ENCODE results near the gene HASPIN. TPM values are rescaled to one million over a fixed set of nuclear protein-coding genes. Genes with fewer than 3 reads are reported as not detected.

HASPIN gene
- total and polyA plus RNA-seq, 9 of the 15 experiments (the other 6 are each of a cell fraction or from before 2014, with no cell fraction given), result 0.81 to 13.5 (median 9.9) TPM

- Histone ChIP-seq H4K20me1 (replicated peaks; ENCODE audit: control insufficient read depth, insufficient read depth, low read length) (no peaks in the 10 kb centered on the region), H2AFZ (ENCODE audit: low read depth, low read length) (peak overlapping the region; percentile 64; the same call in 1 of the 2 replicates), H3K9me3 (replicated peaks; ENCODE audit: control insufficient read depth, insufficient read depth, low read depth, low read length) (no peaks in the 10 kb centered on the region), H3K36me3 (ENCODE audit: control insufficient read depth, insufficient read depth, low read length) (no peaks in the 10 kb centered on the region), H3K4me3 (no peak overlapping the region), H3K4me2 (ENCODE audit: insufficient read depth, low read length) (no peak overlapping the region), H3K27ac (ENCODE audit: extremely low read depth, low read depth, low read length) (no peak overlapping the region), H3K9ac (ENCODE audit: insufficient read depth in 1 of 2, low read depth in 2 of 2, low read length in 2 of 2) (no peak overlapping the region), H3K79me2 (ENCODE audit: control insufficient read depth, insufficient read depth, low read length) (no peaks in the 10 kb centered on the region), H3K9me1 (ENCODE audit: control insufficient read depth, insufficient read depth, low read length) (peaks cover 2% of the 10 kb centered on the region), H3K27me3 (ENCODE audit: control insufficient read depth in 2 of 2, insufficient read depth in 2 of 2, low read length in 2 of 2) (peaks cover 0 to 16% of the 10 kb centered on the region in 2 experiments; a peak in 3 of 5 replicates), H3K4me1 (replicated peaks in 1 of 2; ENCODE audit: control insufficient read depth in 2 of 2, insufficient read depth in 2 of 2, low read length in 2 of 2) (peaks cover 0 to 25% of the 10 kb centered on the region in 2 experiments; a peak in 3 of 5 replicates)
- no peak for DNase-seq (ENCODE audit: extremely low read depth in 1 of 4, low spot score in 3 of 4)
- in situ Hi-C loops (cut with MboI), result no loop called here
- WGBS (ENCODE audit: insufficient coverage, low coverage, missing lambda C conversion rate), result 55% methylated on average over 17 of the region's 18 CpGs
- ChIA-PET CTCF (ENCODE audit: low intra/inter-chr PET ratio) (no interaction called here), POLR2A (no interaction called here)
- intact Hi-C loops (cut with micrococcal nuclease), result no loop called here
- BruUV-seq (replicated peaks), result no TSS peak
- no peak for ATAC-seq
- no peak for FAIRE-seq
- TF ChIP-seq ZFPM2 (CRISPR knock-in tag; IDR thresholded peaks at IDR 0.05), result no peak
- TF ChIP-seq RBBP5 (IDR thresholded peaks at IDR 0.05; ENCODE audit: borderline replicate concordance, insufficient read depth, low read length, poor library complexity, severe bottlenecking), result no peak
- no peak for TF ChIP-seq SMARCC2 (IDR thresholded peaks at IDR 0.05; ENCODE audit: low read depth)
- TF ChIP-seq TFE3 (CRISPR knock-in tag; IDR thresholded peaks at IDR 0.05), result no peak
- no peak for TF ChIP-seq ZNF695 (CRISPR knock-in tag; IDR thresholded peaks at IDR 0.05)
- TF ChIP-seq RBM14 (IDR thresholded peaks at IDR 0.05; ENCODE audit: borderline replicate concordance, insufficient read depth, low read depth, low read length), result no peak
- TF ChIP-seq POLR3G (IDR thresholded peaks at IDR 0.05; ENCODE audit: extremely low read depth, insufficient read length, insufficient replicate concordance), result no peak
- no peak for TF ChIP-seq LEF1 (IDR thresholded peaks at IDR 0.05)
- no peak for TF ChIP-seq GTF2A2 (tag; IDR thresholded peaks at IDR 0.05)
- TF ChIP-seq E2F5 (CRISPR knock-in tag; IDR thresholded peaks at IDR 0.05), result no peak
- no peak for TF ChIP-seq NFIX (CRISPR knock-in tag; IDR thresholded peaks at IDR 0.05; ENCODE audit: low read depth)
- TF ChIP-seq ZNF23 (CRISPR knock-in tag; IDR thresholded peaks at IDR 0.05), result no peak
- TF ChIP-seq CUX1 (CRISPR knock-in tag; IDR thresholded peaks at IDR 0.05), result no peak
Observed at GRCh38 chr17:3754066-3754457, 30.4 kb downstream of the HASPIN start.
